Activated CD8-positive, alpha-beta memory T cell treated with anti-CD3 and anti-CD28 coated beads, Interleukin-2, amount 50 U/mL, for 24 hours (primary cell): Measurements from ENCODE around the gene CKM.
"Not testable (repeated sequence)": the region's sequence is repeated elsewhere in the genome, so short reads cannot be mapped to it uniquely, and the experiment has no call there.

Experiments used
- DNase-seq: peaks from one replicate; pipeline ENCODE4 v3.0.0-alpha.2; 2020; ENCODE audit errors: extremely low read depth

CKM gene

DNA sequence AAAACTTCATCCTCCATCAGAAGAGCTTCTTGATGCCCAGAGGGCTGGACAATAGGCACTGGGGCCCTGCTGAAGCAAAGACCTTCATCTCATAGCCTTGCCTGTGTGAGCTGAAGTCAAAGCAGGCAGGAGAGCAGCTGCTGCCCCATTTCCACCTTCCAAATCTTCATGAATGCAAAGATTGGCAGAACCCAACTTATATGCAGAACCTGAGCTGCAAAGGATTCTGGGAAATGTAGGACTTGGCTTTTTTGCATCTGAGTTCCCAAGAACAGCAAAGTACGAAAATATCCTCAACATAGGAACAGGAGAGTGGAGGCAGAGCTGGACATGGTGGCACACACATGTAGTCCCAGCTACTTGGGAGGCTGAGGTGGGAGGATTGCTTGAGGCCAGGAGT, 30.8 kb downstream of the CKM start:
- DNase-seq = no peak

DNA sequence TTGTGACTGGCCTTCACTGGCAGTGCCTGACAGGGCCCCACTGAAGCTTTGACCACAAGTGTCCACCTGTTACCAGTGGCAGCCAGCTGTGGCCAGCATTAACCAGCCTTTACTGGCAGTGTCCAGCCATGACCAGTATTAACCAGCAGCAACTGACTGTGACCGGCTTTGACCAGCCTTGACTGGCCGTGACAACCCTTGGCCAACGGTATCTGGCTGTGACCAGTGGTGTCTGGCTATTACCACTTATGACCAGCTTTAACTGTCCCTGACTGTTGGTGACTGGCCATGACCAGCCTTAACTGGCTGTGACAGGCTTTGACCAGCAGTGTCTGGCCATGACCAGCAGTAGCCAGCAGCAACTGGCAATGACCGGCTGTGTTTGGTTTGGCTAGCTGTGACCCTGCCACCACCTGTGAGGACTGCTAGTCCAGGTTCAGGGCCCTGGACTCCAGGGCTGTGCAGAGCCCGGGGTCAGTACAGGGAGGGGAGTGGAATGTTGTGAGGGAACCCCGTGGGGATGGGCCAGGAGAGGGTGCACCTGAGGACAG, 32.2 kb downstream of the CKM start:
- DNase-seq = no peak

- no peak for DNase-seq
Observed at GRCh38 chr19:45283443-45284033, 39.1 kb downstream of the CKM start.

- DNase-seq = no peak
Observed at GRCh38 chr19:45280471-45280961, 42.2 kb downstream of the CKM start.

GRCh38 chr19:45279587-45280192, 43.0 kb downstream of the CKM start:
- no peak for DNase-seq

GRCh38 chr19:45278087-45278486, 44.6 kb downstream of the CKM start:
- DNase-seq = no peak

DNA sequence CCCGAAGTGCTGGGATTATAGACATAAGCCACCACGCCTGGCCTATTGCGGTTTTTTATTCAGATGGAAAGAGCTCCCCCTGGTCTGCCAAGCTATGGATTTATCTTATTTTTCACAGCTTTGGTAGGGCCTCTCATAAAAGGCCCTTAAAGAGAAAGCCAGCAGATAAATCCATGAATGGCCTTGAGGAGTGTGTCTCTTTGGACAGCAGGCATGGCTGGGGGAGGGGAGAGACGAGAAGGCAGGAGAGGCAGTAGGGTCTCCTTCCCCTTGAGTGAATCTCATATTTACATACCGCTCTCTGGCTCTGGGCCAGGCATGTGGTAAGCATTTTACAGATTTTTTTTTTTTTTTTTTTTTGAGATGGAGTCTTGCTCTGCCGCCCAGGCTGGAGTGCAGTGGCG, 46.4 kb downstream of the CKM start:
- no peak for DNase-seq

DNA sequence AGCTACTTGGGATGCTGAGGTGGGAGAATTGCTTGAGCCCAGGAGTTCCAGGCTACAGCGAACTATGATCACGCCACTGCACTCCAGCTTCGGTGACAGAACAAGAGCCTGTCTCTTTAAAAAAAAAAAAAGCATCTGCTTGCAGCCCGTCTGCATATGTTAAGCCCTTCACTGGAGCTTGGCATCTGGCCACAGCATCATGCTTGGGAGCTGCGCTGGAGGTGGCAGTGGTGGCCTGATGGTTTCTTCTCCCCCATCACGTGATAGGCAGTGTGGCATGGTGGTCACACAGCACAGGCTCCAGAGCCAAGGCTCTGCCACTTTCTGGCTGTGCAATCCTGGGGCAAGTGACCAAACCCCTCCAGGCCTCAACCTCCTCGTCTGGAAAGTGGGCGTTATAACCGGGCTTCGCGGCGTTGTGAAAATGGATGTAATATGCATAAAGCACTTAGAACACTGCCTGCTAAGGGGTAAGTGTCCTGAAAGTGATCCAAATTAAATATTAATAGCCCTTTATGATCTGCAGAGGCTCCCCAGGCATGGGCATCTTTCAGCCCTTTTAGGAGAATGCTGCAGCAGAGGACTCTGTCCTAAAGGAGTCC, 47.2 kb downstream of the CKM start:
- DNase-seq = no peak

GRCh38 chr19:45273521-45273855, 49.2 kb downstream of the CKM start:
- no peak for DNase-seq

DNA sequence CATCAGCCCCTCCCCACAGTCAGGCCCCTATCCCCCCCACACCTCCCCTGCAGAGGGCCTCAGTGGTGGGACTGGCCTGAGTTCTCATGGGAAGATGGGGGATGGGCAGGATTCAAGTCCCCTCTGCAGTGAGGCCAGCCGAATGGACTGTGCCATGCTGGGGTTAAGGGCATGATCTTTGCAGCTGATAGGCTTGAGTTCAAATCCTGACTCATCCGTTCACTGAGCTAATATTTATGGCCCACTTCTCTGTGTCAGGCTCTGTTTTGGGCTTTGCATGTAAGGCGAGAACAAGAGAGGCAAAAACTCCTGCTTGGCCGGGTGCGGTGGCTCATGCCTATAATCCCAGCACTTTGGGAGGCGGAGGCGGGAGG, 51.0 kb downstream of the CKM start:
- no peak for DNase-seq

DNA sequence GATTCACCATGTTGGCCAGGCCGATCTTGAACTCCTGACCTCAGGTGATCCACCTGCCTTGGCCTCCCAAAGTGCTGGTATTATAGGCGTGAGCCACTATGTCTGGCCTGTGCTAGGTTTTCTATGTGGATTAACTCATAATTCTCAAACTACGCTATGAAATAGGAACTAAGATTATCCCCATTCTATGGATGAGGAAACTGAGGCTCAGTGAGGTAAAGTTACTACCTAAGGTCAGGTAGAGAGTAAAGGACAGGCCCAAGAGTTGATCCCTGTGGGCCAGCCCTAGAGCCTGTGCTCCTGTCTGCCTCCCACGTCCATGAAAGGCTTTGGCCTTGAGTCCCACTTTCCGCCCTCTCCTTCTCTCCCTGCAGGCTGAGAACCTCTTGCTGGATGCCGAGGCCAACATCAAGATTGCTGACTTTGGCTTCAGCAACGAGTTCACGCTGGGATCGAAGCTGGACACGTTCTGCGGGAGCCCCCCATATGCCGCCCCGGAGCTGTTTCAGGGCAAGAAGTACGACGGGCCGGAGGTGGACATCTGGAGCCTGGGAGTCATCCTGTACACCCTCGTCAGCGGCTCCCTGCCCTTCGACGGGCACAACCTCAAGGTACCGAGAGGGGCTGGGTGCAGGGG, 51.5 kb downstream of the CKM start:
- DNase-seq = no peak

DNA sequence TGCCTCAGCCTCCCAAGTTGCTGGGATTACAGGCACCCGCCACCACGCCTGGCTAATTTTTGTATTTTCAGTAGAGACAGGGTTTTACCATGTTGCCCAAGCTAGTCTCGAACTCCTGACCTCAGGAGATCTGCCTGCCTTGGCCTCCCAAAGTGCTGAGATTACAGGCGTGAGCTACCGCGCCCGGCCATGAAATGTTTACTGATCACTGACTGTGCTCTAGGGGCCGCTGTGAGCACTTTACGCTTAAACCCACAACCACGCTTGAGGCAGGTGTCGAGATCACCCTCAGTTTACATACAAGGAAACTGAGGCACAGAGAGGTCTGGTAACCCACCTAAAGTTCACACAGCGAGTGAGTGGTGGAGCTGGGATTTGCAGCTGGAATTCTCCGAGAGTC, 52.7 kb downstream of the CKM start:
- DNase-seq = not testable (repeated sequence)

DNA sequence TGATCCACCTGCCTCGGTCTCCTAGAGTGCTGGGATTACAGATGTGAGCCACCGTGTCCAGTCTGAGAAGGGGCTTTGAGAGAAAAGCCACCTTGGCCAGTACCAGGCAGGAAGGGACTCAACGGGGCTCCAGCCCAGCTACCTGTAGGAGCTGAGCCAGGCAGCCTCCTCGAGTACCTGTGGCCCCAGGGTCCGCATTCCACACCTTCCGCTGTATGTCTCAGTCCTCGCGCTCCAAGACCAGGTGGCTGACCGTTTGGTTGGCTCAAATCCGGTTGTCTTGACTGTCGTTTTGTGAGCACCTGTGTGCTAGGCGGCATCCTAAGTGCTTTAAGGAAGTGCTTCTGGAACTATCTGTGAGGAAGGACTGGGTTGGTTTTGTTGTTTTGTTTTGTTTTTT, 55.4 kb downstream of the CKM start:
- no peak for DNase-seq

DNA sequence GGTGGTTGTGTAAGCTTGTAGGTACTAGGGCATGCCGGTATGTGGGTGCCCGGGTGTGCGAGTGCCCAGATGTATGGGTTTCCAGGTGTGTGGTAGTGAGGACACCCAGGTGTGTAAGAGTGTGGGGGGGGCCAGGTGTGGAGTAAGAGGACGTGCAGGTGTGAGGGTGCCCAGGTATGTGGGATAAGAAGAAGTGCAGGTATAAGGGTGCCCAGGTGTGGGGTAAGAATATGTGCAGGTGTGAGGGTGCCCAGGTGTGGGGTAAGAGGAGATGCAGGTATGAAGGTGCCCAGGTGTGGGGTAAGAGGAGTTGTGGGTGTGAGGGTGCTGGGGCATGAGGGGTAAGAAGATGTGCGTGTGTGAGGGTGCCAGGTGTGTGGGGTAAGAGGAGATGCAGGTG, 57.3 kb downstream of the CKM start:
- no peak for DNase-seq

DNA sequence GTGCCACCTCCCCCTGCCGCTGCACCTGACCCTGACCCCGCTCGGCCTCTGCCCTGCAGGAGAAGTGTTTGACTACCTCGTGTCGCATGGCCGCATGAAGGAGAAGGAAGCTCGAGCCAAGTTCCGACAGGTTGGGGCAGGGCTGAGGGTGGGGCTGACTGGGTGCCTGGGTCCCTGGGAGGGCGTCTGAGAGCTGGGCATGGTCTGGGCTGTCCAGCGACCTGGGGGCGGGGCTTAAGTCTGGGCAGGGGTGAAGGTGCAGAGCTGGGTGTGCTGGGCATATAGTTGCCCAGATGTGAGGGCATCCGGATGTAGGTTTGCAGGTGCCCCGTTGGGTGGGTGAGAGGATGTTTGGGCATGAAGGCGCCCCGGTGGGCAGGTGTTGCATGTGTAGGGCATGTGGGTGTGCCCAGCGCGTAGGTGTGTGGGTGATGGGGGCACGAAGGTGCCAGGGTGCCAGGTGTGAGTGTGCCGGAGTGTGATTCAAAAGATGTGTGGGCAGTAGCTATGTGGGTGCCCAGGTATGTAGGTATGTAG, 57.8 kb downstream of the CKM start:
- no peak for DNase-seq

DNA sequence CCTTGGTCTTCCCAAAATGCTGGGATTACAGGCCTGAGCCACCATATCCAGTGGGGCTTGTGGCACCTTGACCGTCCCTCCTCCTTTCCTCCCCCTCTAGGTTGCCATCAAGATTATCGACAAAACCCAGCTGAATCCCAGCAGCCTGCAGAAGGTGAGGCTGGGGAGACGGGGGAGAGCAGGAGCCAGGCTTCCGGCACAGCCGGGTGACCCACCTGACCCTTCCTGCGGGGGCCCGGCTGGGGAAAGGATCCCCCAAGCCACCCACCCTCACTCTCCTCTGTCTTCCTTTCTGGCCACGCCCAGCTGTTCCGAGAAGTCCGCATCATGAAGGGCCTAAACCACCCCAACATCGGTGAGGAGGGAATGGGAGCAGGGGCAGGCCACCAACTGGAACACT, 59.7 kb downstream of the CKM start:
- no peak for DNase-seq

- DNase-seq = no peak
Observed at GRCh38 chr19:45262570-45262969, 60.1 kb downstream of the CKM start.

DNA sequence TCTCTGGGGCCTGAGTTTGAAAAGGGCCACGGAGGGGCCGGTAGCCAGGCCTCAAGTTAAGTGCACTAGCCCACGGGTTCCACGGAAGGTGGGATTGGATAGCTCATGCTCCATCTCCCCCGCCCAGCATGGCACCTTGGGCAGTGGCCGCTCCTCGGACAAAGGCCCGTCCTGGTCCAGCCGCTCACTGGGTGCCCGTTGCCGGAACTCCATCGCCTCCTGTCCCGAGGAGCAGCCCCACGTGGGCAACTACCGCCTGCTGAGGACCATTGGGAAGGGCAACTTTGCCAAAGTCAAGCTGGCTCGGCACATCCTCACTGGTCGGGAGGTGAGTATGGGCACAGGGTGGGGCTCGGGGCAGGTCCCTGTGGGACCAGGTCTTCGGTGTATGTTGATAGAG, 63.8 kb downstream of the CKM start:
- DNase-seq = no peak

DNA sequence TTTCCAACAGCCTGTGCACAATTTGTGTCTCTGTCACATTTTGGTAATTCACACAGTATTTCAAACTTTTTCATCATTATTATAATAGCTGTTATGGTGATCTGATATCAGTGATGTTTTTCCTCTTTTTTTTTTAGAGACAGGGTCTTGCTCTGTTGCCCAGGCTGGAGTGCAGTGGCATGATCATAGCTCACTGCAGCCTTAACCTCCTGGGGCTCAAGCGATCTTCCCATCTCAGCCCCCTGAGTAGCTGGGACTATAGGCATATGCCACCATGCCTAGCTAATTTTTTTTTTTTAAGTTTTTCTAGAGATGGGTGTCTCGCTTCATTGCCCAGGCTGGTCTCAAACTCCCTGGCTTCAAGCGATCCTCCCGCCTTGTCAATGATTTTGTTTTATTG, 65.8 kb downstream of the CKM start:
- no peak for DNase-seq
